GM04503 (cell line): ENCODE data around the gene JSRP1.

Source experiments
- DNase-seq: peaks from one replicate; pipeline ENCODE4 v3.0.0-alpha.2; 2012; ENCODE audit warnings: low read depth

The JSRP1 gene

DNA sequence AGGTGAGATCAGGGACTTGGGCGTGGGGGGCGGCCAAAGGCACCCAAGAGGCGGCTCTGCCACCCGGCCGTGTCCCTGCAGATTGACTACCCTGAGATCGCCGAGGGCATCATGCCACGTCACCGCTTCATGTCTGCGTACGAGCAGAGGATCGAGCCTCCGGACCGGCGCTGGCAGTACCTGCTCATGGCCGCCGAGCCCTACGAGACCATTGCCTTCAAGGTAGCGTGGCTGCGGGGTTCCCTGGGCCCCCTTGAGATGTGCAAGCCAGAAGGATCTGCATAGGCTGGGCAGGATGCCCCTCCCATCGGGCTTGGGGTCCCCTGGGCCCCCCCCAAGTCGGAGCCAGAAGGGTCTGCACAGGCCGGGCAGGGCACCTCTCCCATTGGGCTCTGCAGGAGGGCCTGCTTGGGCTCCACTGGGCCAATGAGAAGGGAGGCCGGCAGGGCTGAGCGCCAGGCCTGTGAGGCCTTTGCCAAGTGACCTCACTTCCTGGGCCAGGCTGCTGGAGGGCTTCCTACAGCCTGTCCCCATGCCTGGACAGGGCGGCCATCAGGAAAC is 9.3 kb downstream of the JSRP1 start:
- DNase-seq = no peak

DNA sequence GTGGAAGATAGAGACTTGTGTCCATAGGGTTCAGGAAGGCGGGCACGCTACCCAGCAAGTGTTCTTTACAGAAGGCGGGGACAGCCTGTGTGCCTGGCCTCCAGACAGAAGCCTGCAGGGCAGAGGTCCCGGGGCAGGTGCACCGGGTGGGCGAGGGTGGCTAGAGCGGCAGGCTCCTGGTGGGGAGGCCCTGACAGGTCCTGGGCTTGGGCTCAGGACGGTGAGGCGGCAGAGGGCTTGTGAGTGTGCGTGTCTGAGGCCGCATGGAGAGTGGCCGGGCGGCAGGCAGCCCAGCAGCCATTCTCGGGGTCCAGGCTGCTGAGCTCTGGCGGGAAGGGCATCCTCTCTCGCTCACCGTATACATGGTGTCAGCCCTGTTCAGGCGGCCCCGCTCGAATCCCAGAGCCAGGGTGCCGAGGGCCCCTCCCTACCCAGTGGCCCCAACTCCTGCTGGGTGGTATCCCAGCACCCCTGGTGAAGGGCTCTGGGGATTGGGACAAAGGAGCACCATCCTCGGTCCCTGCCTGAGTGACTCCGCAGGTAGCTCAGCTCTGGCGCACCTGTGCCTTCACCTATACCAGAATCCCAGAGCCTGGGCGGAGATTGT is 10.1 kb downstream of the JSRP1 start:
- no peak for DNase-seq

DNA sequence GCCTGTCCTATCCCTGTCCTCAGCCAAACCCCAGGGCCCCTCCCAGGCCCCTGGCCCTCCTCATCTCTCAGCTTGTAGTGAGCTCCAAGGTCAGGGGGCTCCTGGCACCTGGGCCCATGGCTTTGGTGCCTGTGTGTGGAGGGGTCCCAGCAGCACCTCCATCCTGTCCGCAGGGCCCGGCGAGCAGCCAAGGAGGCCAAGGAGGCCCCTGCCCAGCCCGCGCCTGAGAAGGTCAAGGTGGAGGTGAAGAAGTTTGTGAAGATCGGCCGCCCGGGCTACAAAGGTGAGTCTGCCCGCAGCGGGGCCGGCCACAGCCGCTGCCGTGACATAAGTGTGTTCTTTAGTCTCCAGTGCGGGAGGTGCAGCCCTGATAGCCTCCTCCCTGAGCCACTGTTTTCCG is 10.9 kb downstream of the JSRP1 start:
- no peak for DNase-seq

DNA sequence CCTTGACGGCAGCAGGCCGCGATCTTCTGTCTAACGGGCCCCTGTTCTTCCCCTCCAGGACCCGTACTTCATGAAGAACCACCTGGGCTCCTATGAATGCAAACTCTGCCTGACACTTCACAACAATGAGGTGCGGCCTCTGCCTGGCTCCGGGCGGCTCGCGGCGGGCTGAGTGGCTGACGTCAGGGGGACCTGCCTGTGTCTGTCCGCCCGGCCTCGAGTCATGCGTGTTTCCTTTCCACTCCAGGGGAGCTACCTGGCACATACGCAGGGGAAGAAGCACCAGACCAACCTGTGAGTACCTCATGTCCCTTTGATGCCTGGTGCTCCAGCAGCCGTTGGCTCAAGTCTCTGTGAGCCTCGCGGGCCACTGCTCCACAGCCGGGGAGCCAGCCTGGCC is 11.7 kb downstream of the JSRP1 start:
- DNase-seq = no peak

DNA sequence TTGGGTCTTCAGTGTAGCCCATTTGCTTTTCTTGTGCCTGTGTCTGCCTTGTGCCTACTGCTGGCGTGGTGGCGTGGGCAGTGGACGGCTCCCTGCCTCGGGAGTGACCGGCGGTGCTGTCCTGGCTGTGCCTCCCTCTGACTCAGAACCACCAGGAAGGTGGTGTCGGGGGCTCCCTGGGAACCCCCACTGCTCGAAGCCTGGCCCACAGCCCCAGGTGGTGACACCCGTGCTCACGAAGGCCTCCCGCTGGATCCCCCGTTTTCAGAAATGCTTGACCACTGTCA is 12.1 kb downstream of the JSRP1 start:
- DNase-seq = no peak

DNA sequence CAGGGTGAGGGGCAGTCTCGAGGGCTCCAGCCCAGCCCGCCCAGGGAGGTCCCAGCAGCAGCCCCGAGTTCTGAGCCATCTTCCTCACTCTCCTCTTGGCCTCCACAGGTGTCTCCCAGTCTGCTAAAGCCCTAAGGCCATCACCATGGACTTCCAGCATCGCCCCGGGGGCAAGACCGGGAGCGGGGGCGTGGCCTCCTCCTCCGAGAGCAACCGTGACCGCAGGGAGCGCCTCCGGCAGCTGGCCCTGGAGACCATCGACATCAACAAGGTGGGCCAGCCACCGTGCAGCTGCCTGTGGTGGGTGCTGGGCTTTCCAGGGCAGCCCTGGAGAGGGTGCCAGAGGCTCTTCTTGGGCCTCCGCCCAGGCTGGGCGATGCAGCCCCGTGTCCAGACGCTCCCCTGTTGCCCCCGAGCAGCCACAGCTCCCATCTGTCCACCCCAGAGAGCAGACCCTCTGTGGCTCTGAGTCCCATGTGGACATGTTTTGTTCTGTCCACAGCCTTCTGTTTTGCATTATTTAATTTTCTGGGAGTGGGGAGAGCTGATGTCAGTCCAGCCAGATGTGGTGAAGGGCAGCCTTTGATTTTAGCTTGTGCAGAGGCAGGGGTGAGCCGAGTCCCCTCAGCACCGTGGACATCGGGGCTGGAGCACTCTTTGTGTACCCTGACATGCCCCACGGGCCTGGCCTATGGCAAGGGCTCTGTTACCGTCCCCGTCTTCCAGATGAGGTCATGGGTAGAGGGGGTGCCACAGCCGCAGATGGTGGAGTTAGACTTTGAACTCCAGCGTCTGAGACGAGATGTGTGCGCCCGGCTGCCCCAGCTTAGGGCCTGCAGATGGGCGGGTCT is 12.7 kb downstream of the JSRP1 start:
- DNase-seq = no peak

DNA sequence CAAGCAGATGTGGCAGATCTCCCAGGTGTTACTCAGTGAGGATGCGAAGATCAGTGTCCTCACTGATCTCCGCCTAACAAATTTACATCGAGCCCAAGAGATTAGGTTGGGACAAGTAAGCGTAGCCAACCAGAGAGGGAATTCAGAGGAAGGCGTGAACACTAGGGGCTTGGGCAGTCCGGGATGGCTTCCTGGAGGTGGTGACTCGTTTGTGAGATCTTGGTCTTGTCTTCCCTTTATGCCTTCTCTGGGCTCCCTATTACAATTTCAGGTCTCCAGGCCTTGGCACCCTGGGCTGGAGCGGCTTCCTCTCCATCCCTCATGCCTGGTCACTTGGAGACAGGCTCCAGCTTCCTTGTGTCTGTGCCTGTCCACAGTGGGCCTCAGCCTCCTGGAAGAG is 13.4 kb downstream of the JSRP1 start:
- DNase-seq = no peak

DNA sequence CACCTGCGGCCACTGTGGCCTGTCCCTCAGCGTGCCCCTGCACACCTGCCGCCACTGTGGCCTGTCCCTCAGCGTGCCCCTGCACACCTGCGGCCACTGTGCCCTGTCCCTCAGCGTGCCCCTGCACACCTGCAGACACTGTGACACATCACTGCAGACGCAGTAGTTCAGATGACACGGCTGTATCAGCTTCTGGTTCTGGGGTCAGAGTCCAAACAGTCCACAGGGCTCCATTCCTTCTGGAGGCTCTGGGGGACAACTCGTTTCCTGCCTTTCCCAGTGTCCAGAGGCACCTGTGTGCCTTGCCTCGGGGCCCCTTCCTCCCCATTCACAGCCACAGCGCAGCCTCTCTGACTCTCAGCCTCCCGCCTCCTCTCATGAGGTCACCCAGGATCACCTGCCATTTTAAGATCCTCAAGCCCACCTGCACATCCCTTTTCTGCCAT is 14.1 kb downstream of the JSRP1 start:
- no peak for DNase-seq

DNA sequence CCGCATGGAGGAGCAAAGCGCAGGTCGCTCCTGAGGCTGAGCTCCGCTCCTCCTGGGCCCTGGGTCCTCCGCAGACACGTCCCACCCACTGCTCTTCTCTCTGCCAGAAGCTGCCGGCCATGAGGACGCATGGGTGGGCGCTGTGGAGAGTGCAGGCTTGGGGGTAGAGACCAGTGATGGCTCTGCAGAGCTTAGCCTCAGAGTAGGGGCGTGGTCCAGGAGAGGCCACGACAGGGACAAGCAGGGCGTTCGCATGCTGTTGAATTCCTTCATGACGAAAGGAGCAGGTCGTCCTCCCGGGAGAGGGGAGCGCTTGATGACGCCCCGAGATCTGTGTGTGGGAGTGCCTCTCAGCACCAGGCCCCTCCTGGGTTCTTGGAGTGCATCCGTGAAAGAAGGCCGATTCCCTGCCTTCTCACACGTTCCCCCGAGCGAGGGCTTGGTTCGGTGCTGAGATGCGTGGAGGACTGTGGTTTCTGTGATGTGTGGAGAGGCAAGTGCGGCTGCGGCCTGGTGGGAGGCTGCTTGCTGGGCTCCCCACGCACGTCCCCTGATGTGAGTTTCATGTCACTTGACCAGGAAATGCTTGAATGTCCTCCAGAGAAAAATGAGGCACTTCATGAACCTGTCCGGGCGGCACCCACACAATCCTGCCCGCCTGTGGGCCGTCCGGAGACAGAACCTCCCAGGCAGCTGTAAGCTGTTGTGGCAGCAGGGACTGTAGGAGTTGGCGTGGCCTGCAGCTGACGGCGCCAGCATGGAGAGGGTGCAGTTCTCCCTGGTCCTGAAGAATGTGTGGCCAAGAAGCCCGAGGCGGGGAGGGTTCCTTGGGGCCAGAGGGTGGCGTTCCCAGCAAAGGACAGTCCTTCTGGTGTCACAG is 15.1 kb downstream of the JSRP1 start:
- DNase-seq = no peak

DNA sequence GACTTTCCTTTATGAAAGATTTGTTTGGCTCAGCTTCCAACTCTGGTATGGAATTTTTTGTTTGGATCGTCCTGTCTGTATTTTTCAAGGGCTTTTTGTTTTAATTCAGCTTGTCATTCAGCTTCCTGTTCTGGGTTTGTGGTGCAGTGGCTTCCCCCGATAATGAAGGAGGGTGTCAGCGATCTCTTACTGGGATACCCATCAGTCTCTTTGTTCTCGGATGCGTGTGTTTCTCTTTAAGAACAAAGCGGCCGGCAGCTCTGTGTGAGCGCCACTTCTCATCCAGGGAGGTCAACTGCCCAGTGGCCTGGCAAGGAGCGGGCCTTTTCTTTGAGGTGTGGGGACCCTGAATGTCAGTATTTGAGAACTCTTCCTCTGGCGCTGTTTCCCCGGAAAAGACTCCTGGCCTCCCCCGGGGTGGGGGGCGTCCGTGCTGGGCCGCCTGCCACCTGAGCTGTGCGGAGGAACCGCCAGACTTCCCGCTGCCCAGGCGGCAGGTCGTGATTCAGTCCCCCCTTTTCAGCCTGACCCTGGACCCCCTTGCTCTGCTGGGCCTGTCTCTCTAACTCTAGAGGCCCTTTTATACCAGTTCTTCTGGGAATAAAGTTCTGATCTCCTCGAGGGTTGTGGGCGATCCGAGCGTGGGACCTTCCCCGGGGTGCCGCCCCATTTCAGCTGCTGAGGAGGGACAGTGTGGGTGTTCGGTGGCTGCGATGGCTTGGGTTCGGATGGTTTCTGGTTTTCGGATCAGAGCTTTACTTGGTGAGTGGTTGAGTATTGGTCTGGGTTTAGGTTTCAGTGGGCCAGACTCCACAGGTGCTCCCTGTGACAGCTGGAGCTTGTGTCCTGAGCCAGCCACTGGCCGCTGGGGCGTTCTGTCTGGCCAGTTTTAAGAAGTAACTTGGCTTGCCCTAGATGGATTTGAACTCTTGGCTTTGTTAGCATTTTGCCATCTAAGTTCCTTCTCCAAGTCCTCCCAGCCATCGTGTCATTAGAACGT is 16.1 kb downstream of the JSRP1 start:
- no peak for DNase-seq

DNA sequence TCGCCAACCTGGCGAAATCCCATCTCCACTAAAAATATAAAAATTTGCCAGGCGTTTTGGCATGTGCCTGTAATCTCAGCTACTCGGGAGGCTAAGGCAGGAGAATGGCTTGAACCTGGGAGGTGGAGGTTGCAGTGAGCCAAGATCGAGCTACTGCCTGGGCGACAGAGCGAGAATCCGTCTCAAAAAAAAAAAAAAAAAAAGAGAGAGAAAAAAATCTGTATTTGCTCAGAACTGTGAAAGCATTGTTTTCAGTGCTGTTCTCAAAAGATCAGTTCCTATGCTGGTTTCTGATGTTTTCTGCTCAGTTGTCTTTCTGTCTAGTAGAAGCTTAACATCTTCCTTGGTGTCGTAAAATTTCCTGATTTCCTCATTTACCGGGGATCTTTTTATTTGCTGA is 17.0 kb downstream of the JSRP1 start:
- DNase-seq = no peak

DNA sequence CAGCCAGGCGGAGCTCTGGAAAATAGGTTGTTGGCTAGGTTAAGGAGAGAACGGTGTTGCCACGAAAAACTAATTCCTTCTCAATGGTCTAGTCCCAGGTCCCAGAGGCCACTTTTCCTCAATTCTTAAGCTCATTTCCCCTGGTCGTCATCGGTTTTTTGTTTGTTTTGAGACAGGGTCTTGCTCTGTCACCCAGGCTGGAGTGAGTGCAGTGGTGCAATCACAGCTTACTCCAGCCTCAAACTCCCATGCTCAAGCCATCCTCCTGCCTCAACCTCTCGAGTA is 18.4 kb downstream of the JSRP1 start:
- DNase-seq = no peak

DNA sequence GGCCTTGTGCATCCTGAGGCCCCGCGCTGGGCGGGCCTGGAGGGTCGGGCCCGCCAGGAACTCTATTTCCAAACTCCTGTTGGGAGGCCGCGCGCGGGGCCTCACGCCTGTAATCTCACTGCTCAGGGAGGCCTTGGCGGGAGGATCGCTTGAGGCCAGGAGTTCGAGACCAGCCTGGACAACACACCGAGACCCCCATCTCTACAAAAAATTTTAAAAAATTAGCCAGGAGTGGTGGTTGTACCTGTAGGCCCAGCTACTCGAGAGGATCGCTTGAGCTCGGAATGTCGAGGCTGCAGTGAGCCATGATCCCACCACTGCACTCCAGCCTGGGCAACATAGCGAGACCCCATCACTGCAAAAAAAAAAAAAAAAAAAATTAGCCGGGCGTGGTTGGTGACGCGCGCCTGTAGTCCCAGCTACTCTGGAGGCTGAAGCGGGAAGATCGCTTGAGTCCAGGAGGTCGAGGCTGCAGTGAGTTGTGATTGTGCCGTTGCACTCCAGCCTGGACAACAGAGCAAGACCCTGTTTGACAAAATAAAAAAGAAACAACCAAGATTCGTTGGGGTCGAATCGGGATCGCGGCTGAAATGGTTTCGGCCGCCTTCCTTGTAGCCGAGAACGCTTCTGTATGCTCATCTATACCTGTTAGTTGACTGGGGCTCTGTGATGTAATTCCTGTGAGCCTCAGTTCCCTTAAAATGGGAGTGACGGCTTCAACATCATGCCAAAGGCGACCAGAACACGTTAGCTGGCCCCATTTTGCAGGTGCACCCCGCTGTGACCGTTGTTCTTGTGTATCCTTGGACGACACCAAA is 19.0 kb downstream of the JSRP1 start:
- DNase-seq = no peak

DNA sequence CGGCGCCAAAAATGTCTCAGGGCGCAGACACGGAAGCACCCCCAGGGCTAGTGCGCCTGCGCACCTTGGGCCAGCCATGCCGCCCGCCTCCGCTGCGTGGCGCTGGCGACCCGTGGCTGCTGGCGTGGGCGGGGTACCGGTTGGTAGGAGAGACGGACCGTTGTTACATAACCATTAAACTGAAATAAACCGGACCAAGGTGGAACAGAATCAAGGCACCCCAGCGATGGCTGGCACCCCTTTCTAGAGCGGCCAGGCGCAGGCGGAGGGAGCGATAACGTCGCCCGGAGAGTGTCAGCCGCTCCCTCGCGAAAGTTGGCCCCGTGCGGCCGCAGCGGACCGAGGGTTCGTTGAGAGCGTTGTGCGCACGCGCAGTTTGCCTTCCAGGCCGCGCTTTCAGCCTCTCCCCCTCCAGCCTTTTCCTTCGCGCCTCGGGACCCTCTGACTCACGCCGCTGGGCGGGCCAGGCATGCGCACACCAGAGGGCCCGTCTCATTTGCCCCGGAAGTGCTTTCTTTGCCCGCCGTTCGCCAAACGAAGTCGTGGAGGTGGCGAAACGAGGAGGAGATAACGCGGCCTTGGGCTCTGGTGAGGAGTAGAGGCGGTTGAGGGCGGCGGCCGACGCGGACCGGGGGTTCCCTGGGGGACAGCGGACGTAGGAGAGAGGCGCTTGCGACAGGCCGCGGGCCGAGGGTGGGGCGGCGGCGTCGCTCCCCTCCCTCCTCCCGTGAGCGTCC is 19.7 kb downstream of the JSRP1 start, which contains the start of the genes PLEKHJ1 and SF3A2:
Gene PLEKHJ1, minus strand, starts transcription at position 16 of the 737 bp plus-strand sequence. CDS start 81 bp downstream, outside the sequence.
Gene SF3A2, plus strand, starts transcription at position 511 of the 737 bp plus-strand sequence. CDS start 6,595 bp downstream, outside the sequence.
- DNase-seq = peak; percentile 83

DNA sequence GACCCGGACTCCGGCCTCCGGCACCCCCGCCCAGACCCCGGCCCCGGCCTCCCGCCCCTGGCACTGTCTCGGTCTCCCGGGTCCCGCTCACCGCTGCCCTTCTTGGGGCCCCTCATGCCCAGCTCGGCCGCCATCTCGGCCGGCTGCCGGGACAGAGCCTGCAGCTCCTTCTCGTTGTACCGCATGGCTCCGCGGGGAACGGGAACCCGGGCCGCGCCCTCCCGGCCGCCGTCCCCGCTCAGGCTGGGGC is 20.2 kb downstream of the JSRP1 start:
- no peak for DNase-seq

DNA sequence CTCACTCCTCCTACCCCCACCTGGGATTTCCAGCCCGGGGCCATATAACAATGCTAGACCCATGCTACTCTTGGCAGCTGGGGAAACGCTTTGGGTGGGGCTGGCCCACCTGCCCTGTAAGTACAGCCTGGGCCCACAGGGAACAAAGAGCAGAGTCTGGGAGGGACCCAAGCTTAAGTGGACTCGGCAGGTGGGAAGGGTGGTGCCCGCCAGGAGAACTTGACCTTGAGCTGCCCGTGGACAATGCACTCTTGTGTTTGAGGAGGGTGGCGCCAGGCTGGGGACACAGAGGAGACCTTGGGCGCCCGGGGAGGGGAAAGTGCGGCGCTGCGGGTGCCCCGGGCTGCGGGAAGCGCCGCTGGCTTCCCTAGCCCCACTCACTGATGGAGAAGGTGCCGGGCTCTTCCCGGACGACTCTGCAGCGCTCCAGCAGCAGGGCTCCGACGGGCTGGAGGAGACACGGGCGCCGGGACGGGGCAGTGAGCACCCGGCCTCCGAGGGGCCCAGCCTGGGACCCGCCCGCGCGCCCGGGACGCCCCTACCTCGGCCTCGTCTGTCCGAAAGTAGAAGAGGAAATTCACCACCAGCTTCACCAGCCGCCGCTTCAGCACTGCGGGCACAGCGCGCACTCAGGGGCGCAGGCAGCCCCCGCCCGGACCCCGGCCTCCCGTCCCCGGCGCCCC is 20.7 kb downstream of the JSRP1 start:
- DNase-seq = no peak

DNA sequence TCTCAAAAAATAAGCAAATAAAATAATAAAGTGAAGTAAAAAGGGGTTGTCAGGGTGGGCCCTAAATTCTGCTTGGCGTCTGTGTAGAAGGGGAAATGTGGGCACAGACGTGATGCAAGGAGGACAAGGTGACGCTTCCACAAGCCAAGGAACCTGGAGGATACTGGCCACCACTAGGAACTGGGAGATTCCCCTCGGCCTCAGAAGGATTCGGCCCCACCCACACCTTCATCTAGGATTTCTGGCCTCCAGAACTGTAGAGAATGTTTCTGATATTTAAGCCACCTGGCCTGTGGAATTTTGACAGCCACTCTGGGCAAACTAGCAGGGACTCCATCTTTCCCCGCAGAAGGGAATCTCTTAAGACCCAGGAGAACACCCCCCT is 21.2 kb downstream of the JSRP1 start:
- no peak for DNase-seq

DNA sequence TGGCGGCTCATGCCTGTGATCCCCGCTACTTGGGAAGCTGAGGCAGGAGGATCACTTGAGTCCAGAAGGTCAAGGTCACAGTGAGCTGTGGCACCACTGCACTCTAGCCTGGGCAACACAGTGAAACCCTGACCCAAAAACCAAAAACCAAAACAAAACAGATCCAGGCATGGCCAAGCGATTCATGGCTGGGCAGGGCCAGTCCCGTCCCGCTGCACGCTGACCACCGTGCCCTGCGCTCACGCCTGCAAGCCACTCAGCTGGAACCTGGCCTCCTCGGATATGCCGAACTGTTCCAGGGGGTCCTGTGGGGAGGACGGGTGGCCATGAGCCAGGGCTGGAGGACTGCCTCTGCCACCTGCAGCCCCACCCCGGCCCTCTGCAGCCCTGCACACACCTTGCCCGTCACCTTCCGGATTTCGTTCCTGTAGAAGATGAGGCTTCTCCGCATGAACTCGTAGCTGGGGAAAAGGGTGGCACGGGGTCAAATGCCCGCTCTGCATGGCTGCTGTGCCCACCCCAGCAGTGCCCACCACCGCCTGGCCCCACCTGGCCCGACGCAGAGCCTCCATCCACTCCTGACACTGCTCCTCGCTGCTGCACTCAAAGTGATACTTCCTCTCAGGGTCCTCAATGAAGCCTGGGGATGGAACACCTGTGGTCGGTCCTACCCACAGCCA is 22.5 kb downstream of the JSRP1 start:
- DNase-seq = no peak
